ENCODE data around the gene COX7A2L.

- TF ChIP-seq BHLHE40 (IDR thresholded peaks at IDR 0.05; ENCODE audit: borderline replicate concordance), result no peak
- TF ChIP-seq SP1 (IDR thresholded peaks at IDR 0.05), result no peak
- no peak for TF ChIP-seq ZNF384 (IDR thresholded peaks at IDR 0.05)
- TF ChIP-seq SUZ12 (IDR thresholded peaks at IDR 0.05), result no peak
- no peak for TF ChIP-seq TARDBP (IDR thresholded peaks at IDR 0.05)
- no peak for TF ChIP-seq PKNOX1 (IDR thresholded peaks at IDR 0.05)
- no peak for TF ChIP-seq L3MBTL2 (conservative IDR thresholded peaks at IDR 0.05)
These were observed 43.5 kb downstream of the COX7A2L start for GRCh38 chr2:42317486-42317885.
